Stimulated activated CD4-positive, alpha-beta T cell treated with anti-CD3 and anti-CD28 coated beads, TNF-alpha, amount 100 ng/mL, for 48 hours (primary cell): ENCODE results near the gene MAN1A1.
"Not testable (repeated sequence)": the region's sequence is repeated elsewhere in the genome, so short reads cannot be mapped to it uniquely, and the experiment has no call there.

Experiments used
- DNase-seq, 3 donors: peaks; one replicate each; pipeline ENCODE4 v3.0.0-alpha.2; 2020; ENCODE audit warnings: low read depth in 3 of 3

MAN1A1 gene

GRCh38 chr6:119349361-119350201 lies at the start of gene MAN1A1:
Gene MAN1A1, minus strand, starts transcription at chr6:119349761. Its CDS starts 696 bp downstream, at chr6:119349065.
- DNase-seq = peak; percentile 78 to 81 (median 78)

GRCh38 chr6:119395192-119395591 lies 45.6 kb upstream of the MAN1A1 start:
- no peak for DNase-seq

- DNase-seq = no peak
Observed at GRCh38 chr6:119390247-119390793, 40.8 kb upstream of the MAN1A1 start.

DNA sequence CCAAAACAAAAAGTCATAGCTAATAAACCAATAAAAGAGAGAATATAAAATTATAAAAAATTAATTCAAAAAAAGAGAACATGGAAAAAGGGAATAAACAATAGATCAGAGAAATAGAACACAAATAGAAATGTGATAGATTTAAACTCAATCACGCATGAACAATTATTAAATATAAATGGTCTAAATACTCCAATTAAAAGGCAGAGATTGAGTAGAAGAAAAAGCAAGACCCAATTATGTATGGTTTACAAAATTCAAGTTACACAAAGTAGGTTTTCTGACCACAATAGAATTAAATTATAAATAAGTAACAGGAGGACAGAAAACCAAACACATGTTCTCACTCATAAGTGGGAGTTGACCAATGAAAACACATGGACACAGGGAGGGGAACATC lies 36.4 kb upstream of the MAN1A1 start:
- no peak for DNase-seq

DNA sequence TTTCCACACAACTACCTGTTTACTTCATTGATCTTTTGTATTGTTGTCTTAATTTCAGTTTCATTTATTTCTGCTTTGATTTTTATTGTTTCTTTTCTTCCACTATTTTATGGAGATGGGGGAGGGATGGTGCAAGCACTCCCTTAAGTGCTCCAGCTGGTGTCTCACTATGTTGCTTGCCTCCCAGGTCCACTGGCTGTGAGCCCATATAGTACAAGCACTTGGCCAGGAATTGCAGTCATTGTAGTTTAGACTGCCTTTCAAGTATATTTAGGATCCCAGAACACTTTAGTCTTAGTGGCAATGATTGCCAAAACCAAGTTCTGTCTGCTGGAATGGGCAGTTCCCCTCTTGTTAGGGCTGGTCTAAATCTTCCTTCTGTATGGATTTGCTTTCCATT lies 34.9 kb upstream of the MAN1A1 start:
- no peak for DNase-seq

DNA sequence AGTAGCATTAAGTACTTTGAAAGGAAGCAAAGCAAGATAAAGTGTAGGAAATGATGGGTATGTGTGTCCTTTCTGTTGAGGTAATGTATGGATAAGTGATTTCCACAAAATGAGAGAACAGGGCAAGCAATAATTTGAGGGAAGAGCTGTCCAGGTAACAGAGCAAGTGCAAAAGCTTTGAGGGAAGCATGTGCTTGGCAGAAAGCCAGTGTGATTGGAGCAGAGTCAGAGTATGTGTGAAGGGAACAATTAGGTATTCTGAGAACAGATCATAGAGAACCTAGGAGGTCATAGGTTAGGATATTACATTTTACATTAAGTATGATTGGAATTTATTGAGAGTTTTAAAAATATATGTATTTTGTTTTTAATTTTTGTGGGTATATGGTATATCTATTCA lies 30.2 kb upstream of the MAN1A1 start:
- DNase-seq = no peak

DNA sequence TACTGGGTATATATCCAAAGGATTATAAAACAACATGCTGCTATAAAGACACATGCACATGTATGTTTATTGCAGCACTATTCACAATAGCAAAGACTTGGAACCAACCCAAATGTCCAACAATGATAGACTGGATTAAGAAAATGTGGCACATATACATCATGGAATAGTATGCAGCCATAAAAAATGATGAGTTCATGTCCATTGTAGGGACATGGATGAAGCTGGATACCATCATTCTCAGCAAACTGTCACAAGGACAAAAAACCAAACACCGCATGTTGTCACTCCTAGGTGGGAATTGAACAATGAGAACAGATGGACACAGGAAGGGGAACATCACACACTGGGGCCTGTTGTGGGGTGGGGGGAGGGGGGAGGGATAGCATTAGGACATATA lies 27.5 kb upstream of the MAN1A1 start:
- not testable (repeated sequence) for DNase-seq

GRCh38 chr6:119370080-119370479 lies 20.5 kb upstream of the MAN1A1 start:
- no peak for DNase-seq

GRCh38 chr6:119368921-119369320 lies 19.4 kb upstream of the MAN1A1 start:
- DNase-seq = no peak

- DNase-seq = no peak
Observed at GRCh38 chr6:119361209-119361608, 11.6 kb upstream of the MAN1A1 start.

- no peak for DNase-seq
Observed at GRCh38 chr6:119360262-119360915, 10.8 kb upstream of the MAN1A1 start.

DNA sequence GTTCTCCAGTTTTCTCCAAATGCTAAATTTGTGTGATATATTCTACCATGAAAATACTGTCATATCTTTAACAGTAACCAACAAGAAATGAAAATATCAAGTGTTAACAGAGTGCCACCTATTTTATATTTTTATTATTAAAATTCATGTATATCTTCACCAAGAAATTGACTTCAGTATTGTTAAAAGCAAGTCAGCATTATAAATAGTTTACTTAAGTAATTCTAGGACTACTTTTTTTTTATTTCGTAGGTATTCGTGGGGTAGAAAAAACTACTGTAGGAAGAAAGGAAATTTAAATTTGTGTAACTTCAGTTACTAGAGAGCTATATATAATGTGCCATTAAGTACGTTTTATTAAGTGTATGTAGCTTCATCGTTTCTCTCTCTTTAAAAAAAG lies 6.3 kb upstream of the MAN1A1 start:
- no peak for DNase-seq

- no peak for DNase-seq
Observed at GRCh38 chr6:119355157-119355556, 5.6 kb upstream of the MAN1A1 start.

DNA sequence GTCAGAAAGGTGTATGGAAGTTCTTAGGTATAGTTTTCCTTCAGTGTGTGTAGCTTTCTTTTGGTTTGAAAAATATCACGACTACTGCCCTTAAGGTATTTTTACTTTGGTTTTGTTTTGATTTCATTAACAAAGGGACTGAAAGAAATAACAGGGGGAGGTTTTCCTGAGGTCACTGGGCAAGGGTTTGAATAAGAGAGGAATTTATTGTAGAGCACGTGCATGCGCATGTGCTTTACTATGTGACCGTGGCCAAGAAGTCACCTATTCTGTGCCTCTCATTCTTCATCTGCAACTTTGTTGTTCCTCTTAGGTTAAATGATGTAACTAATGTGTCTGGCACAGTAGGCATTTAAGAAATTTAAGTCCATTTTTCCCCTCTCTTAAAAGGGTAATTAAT lies 4.1 kb upstream of the MAN1A1 start:
- no peak for DNase-seq

- no peak for DNase-seq
Observed at GRCh38 chr6:119352001-119352400, 2.4 kb upstream of the MAN1A1 start.

GRCh38 chr6:119350952-119351372 lies 1.4 kb upstream of the MAN1A1 start:
- DNase-seq = no peak

GRCh38 chr6:119350202-119350951 lies 816 bp upstream of the MAN1A1 start:
- DNase-seq = peak; percentile 22 to 53 (median 28)

- peak in 1 of 3 donors; percentile 21 for DNase-seq
Observed at GRCh38 chr6:119348748-119349360, 707 bp downstream of the MAN1A1 start.

DNA sequence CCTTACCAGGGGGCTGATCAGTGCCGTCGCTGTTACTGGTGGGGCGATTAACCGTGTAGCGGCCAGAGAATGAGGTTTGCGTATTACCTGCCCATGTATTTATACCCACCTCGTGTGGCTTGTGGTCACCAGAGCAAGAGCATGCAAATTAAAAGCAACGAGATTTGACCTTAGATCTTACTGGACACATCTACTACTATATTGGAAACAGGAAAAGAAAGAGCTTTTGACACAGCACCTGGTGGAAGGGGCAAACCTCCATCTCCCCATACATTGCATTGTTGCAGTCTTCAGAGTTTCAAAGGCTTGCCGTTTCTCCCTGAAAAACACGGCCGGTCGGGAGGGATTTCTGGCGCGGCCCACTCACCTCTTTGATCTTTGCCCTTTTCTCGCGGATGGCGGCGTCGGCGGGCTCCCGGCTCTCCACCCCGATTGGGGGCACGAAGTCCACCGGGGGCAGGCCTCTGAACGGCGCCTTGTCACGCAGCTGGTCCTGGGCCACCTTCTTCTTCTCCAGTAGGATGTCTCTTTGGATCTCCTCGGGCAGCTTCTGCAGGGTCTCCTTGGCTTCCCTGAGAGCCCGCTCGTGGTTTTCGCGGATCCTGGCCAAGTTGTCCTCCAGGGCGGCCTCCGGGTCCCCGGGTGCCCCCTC lies 1.3 kb downstream of the MAN1A1 start:
- DNase-seq = peak in 1 of 3 donors; percentile 21

DNA sequence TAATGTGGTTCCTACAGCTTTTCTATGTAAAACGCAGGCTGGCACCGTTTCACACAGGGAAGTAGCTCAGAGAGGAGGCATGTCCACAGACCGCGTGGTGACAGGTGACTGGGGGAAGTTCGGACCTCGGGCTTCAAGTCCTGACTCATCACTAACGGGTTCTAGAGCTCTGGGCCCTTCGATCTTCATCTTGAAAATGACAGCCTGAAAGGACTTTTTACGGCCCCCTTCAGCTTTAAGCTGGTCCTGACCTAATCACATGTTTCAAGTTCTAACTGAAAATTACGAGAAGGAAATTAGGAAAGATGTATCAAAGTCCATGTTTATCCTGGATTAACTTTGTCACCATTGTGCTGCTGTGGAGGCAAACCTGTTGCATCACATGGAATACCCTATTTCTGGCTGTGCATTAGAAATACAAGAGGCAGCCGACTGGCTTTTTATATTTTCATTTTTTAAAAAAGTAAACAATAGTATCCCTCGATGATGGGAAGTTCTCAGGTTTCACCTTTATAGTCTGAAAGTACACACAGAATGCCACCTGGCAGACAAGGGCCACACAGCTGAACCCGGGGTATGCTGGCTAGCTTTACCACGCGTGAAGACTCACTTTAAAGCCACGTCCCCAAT lies 2.0 kb downstream of the MAN1A1 start:
- DNase-seq = no peak

- DNase-seq = no peak
Observed at GRCh38 chr6:119346936-119347335, 2.6 kb downstream of the MAN1A1 start.
